ENCODE results near the gene HS1BP3.

DNA sequence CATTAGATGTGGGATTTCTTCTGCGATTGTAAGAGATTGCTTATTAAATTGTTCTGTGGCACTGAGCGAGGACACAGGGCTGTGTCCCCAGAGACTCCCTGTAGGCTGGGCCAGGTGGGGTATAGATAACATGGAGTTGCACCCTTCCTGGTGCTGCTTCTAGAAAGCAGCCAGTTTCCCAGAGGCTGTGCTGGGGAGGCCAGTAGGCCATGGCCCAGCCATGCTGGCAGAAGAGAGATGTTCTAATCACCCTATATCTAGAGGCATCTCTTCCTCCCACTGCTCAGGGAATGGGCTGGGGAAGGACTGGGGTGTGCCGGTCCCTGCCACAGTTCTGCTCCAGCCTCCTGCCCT lies 66.9 kb downstream of the HS1BP3 start:
- TF ChIP-seq, protein P1, sequence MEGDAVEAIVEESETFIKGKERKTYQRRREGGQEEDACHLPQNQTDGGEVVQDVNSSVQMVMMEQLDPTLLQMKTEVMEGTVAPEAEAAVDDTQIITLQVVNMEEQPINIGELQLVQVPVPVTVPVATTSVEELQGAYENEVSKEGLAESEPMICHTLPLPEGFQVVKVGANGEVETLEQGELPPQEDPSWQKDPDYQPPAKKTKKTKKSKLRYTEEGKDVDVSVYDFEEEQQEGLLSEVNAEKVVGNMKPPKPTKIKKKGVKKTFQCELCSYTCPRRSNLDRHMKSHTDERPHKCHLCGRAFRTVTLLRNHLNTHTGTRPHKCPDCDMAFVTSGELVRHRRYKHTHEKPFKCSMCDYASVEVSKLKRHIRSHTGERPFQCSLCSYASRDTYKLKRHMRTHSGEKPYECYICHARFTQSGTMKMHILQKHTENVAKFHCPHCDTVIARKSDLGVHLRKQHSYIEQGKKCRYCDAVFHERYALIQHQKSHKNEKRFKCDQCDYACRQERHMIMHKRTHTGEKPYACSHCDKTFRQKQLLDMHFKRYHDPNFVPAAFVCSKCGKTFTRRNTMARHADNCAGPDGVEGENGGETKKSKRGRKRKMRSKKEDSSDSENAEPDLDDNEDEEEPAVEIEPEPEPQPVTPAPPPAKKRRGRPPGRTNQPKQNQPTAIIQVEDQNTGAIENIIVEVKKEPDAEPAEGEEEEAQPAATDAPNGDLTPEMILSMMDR (IDR thresholded peaks at IDR 0.05), result no peak
- TF ChIP-seq POLR2A (IDR thresholded peaks at IDR 0.05), result no peak

Data from thyroid gland (tissue), 4 donors.